Measurements from ENCODE around the gene SLC6A4. TPM values are rescaled to one million over a fixed set of nuclear protein-coding genes. Genes with fewer than 3 reads are reported as not detected.
A peak's percentile ranks its signal among the peaks of the same experiment; 100 is the strongest.
"Not testable (repeated sequence)": the region's sequence is repeated elsewhere in the genome, so short reads cannot be mapped to it uniquely, and the experiment has no call there.

Gene SLC6A4
- polyA plus RNA-seq, 3 donors from 2014 or later: 0.12 to 0.34 TPM; not detected in 1

- H3K4me3 Mint-ChIP-seq: peak overlapping the region in 3 of 5 donors; percentile 24 to 67 (median 62)
- no peaks in the 10 kb centered on the region for H3K9me3 Mint-ChIP-seq
- H3K27me3 Mint-ChIP-seq (ENCODE audit: low read depth in 3 of 3): peaks cover 14 to 29% (median 23%) of the 10 kb centered on the region in 3 donors
- no peaks in the 10 kb centered on the region for H3K36me3 Mint-ChIP-seq
- no peak for DNase-seq
- H3K4me1 Mint-ChIP-seq: peaks cover 27 to 38% of the 10 kb centered on the region in 2 donors
- no peak overlapping the region for H3K27ac Mint-ChIP-seq
Observed at GRCh38 chr17:30234964-30235363, 533 bp downstream of the SLC6A4 start.

- Mint-ChIP-seq H3K4me1 (peaks cover 27 to 36% of the 10 kb centered on the region in 2 donors), H3K36me3 (no peaks in the 10 kb centered on the region), H3K27ac (no peak overlapping the region), H3K9me3 (no peaks in the 10 kb centered on the region), H3K27me3 (ENCODE audit: low read depth in 3 of 3) (peaks cover 12 to 29% (median 23%) of the 10 kb centered on the region in 3 donors), H3K4me3 (no peak overlapping the region)
- no peak for DNase-seq
Observed at GRCh38 chr17:30234296-30234695, 1.2 kb downstream of the SLC6A4 start.

DNA sequence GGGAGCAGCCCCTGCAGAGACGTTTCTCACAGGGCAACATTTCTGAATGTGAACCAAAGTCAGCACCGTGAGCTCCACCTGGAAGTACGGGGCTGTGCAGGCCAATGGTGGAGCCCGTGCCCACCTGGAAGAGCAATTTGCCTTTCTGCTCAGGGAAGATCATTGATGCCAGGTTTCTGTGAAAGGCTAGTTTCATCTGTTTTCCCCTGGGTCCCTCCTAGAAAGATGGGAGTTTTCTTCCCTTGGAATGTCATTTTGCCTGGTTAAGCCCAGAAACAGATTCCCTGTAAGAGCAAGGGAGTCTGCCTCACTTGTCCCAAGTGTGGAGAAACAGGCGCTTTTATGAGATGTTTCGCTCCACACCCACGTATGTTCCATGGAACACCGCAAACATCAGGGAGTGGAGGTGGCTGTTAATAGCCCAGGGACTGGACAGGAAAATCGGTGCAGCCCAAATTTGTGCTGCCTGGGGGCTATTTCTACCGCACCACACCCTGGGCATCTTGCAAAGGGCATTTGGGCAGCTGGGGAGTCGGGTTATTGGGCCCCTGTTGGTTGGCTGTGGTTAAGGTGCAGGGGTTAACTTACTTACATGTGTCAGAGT lies 2.6 kb downstream of the SLC6A4 start:
- peaks cover 17 to 23% of the 10 kb centered on the region in 2 donors for H3K4me1 Mint-ChIP-seq
- no peaks in the 10 kb centered on the region for H3K9me3 Mint-ChIP-seq
- H3K27ac Mint-ChIP-seq: no peak overlapping the region
- no peak overlapping the region for H3K4me3 Mint-ChIP-seq
- H3K27me3 Mint-ChIP-seq (ENCODE audit: low read depth in 3 of 3): peaks cover 12 to 28% (median 23%) of the 10 kb centered on the region in 3 donors
- no peaks in the 10 kb centered on the region for H3K36me3 Mint-ChIP-seq
- DNase-seq: no peak

DNA sequence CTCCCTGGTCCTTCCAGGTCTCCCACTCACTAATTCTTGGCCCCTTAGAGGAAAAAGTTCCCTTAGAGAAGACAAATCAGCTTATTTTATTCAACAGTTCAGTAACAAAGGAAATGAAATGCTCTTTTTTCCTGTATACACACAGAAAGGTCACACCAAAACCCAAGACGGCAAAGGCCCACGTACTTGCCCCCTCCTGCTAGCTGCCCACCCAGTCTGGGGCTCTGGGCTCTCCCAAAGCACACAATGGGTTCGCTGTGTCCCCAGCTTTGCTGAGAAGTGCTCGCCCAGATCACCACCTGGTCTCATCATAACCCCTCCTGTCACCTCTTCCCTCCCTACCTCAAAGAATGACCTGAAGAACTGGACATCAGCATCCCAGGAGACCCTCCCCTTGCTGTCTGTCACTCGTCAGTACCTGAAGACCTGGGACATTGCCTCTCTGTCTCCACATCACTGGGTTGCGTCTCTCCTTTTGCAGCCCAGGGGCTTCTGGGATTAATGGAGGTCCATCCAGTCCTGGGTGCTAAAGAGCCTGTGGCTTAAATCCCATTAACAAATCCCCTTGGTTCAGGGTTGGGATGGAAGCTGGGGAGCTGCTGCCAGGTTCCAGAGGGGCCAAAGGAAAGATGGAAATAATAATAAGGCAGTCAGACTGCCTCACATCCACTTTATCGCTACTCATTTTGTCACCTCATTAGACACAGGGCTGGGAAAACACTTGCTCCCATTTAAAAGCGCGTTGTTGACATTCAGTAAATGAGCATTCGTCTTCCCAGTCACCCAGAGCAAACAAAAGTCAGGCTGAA lies 3.3 kb downstream of the SLC6A4 start:
- no peak overlapping the region for H3K4me3 Mint-ChIP-seq

GRCh38 chr17:30230596-30231125 lies 4.8 kb downstream of the SLC6A4 start:
- H3K36me3 Mint-ChIP-seq: no peaks in the 10 kb centered on the region
- no peak overlapping the region for H3K4me3 Mint-ChIP-seq

More for the DNA sequence above, 3.3 kb downstream of the SLC6A4 start:
- H3K36me3 Mint-ChIP-seq: no peaks in the 10 kb centered on the region
- H3K4me1 Mint-ChIP-seq: peaks cover 14 to 17% of the 10 kb centered on the region in 2 donors
- peaks cover 12 to 22% (median 21%) of the 10 kb centered on the region in 3 donors for H3K27me3 Mint-ChIP-seq (ENCODE audit: low read depth in 3 of 3)
- H3K27ac Mint-ChIP-seq: peak overlapping the region in 1 of 6 donors; percentile 16
- DNase-seq: no peak
- no peaks in the 10 kb centered on the region for H3K9me3 Mint-ChIP-seq

DNA sequence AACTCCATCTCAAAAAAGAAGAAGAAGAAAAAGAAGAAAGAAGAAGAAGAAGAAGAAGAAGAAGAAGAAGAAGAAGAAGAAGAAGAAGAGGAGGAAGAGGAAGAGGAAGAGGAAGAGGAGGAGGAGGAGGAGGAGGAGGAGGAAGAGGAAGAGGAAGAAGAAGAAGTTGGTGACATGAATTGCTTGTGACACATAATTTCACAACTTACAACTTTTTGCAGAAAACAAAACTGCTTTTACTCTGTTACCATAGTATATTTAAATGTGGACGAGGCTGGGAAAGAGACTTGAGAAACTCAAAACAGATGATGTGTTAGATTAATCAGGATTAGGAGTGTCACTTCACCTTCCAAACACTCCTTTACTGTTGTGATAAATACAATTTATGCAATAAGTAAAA lies 5.5 kb downstream of the SLC6A4 start:
- not testable (repeated sequence) for H3K36me3 Mint-ChIP-seq, H3K9me3 Mint-ChIP-seq, DNase-seq, H3K27ac Mint-ChIP-seq, H3K4me1 Mint-ChIP-seq, H3K4me3 Mint-ChIP-seq
- H3K27me3 Mint-ChIP-seq (ENCODE audit: low read depth in 3 of 3): peaks cover 4 to 20% (median 18%) of the 10 kb centered on the region in 3 donors

More at GRCh38 chr17:30230596-30231125, 4.8 kb downstream of the SLC6A4 start:
- peaks cover 6 to 20% (median 18%) of the 10 kb centered on the region in 3 donors for H3K27me3 Mint-ChIP-seq (ENCODE audit: low read depth in 3 of 3)
- H3K4me1 Mint-ChIP-seq: peaks cover 5 to 6% of the 10 kb centered on the region in 2 donors
- no peaks in the 10 kb centered on the region for H3K9me3 Mint-ChIP-seq
- no peak overlapping the region for H3K27ac Mint-ChIP-seq
- no peak for DNase-seq

DNA sequence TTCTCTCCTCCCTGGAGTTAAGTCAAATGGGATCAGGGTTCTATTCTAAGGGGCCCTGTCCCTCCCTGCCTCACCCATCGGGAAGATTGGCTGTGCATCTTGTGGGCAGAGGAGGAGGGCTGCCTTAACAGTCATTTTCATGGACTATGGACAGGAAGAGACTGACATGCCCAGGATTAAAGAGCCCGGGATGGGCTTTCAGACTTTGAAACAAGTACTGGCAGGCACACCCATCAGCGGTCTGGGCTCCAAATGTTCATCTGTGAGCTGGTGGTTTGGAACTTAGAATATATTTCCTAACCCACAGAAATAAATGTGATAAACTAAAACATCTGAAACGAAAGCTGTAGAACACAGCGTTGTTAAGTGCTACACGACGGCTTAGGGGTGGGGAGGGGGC lies 6.5 kb downstream of the SLC6A4 start:
- no peaks in the 10 kb centered on the region for H3K36me3 Mint-ChIP-seq
- H3K27ac Mint-ChIP-seq: peak overlapping the region in 1 of 6 donors; percentile 5
- no peaks in the 10 kb centered on the region for H3K9me3 Mint-ChIP-seq
- no peaks in the 10 kb centered on the region for H3K4me1 Mint-ChIP-seq
- H3K4me3 Mint-ChIP-seq: no peak overlapping the region
- DNase-seq: no peak
- peaks cover 2 to 19% (median 12%) of the 10 kb centered on the region in 3 donors for H3K27me3 Mint-ChIP-seq (ENCODE audit: low read depth in 3 of 3)

GRCh38 chr17:30228011-30228410 lies 7.5 kb downstream of the SLC6A4 start:
- no peak overlapping the region for H3K4me3 Mint-ChIP-seq
- no peaks in the 10 kb centered on the region for H3K9me3 Mint-ChIP-seq
- H3K36me3 Mint-ChIP-seq: no peaks in the 10 kb centered on the region
- no peaks in the 10 kb centered on the region for H3K4me1 Mint-ChIP-seq
- H3K27me3 Mint-ChIP-seq (ENCODE audit: low read depth in 3 of 3): peaks cover 2 to 13% (median 7%) of the 10 kb centered on the region in 3 donors
- no peak for DNase-seq
- H3K27ac Mint-ChIP-seq: peak overlapping the region in 1 of 6 donors; percentile 36

DNA sequence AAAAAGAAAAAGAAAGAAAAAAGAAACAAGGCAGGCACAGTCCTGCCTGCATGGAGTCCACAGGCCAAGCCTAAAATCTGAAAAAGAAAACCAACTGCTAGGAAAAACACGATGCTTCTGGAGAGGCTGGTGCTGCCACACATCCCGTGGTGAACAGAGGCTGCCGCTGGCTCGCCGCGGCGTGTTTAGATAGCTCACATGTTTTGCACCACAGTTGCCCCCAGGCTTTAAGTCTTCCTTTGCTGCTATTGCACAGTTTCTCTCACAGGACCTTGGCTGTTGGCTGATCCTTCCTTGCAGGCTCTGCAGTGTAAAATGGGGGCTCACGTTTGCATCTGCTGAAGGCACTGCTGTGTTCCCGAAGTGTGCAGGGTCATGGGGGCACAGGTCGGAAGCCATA lies 8.6 kb downstream of the SLC6A4 start:
- no peaks in the 10 kb centered on the region for H3K36me3 Mint-ChIP-seq
- H3K27ac Mint-ChIP-seq: no peak overlapping the region
- no peaks in the 10 kb centered on the region for H3K9me3 Mint-ChIP-seq
- no peak overlapping the region for H3K4me3 Mint-ChIP-seq
- DNase-seq: no peak
- peaks cover 2 to 9% (median 2%) of the 10 kb centered on the region in 3 donors for H3K27me3 Mint-ChIP-seq (ENCODE audit: low read depth in 3 of 3)
- H3K4me1 Mint-ChIP-seq: no peaks in the 10 kb centered on the region

DNA sequence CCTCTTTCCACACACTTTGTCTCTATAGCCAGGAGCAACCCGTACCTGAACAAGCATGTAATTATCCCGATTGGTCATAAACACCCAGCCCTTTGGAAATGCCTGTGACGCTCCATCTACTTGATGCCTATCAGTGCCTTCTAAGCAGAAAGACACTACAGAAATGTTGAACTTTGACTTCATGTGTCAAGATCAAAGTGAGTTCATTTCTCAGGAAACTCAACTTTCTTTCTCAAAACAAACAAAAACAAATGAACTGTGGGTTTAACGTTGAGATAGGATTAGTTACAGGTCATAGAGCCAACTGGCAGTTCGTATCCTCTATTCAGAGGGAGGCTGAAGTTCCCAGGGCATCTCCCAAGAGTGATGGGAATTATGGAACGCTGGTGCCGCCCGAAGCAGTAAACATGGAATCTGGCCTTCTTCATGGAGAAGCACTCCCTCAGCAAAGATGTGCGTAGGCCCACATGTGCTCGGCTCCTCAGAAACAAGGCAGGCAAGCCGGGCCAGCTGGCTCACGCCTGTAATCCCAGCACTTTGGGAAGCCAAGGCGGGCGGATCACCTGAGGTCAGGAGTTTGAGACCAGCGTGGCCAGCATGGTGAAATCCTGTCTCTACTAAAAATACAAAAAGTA lies 9.5 kb downstream of the SLC6A4 start:
- Mint-ChIP-seq H3K4me3 (no peak overlapping the region), H3K27me3 (ENCODE audit: low read depth in 3 of 3) (peaks cover 2 to 9% (median 2%) of the 10 kb centered on the region in 3 donors), H3K36me3 (no peaks in the 10 kb centered on the region), H3K9me3 (no peaks in the 10 kb centered on the region), H3K27ac (peak overlapping the region in 1 of 6 donors; percentile 5), H3K4me1 (no peaks in the 10 kb centered on the region)
- DNase-seq: no peak

DNA sequence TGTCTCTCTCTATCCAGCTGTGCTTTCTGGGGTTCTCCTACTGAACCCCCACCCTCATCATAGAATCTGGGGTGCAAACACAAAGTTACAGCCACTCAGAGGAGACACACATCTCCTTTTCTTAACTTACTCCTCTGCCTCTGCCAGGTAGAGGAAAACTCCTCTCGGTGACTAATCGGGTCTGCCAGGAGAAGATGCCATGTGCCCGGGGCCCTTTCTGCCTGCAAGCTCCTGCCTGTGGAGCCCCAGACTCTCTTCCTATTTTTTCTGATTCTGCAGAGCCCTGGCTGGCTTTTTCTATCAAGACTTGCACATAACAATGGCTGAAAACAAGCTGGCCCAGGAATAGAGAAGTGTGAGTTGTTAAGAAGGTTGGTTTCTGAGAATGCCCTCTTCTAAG lies 10.4 kb downstream of the SLC6A4 start:
- H3K9me3 Mint-ChIP-seq: no peaks in the 10 kb centered on the region
- no peaks in the 10 kb centered on the region for H3K36me3 Mint-ChIP-seq
- no peak for DNase-seq
- peaks cover 0 to 9% (median 2%) of the 10 kb centered on the region in 3 donors for H3K27me3 Mint-ChIP-seq (ENCODE audit: low read depth in 3 of 3)
- H3K4me3 Mint-ChIP-seq: no peak overlapping the region
- no peaks in the 10 kb centered on the region for H3K4me1 Mint-ChIP-seq
- no peak overlapping the region for H3K27ac Mint-ChIP-seq

DNA sequence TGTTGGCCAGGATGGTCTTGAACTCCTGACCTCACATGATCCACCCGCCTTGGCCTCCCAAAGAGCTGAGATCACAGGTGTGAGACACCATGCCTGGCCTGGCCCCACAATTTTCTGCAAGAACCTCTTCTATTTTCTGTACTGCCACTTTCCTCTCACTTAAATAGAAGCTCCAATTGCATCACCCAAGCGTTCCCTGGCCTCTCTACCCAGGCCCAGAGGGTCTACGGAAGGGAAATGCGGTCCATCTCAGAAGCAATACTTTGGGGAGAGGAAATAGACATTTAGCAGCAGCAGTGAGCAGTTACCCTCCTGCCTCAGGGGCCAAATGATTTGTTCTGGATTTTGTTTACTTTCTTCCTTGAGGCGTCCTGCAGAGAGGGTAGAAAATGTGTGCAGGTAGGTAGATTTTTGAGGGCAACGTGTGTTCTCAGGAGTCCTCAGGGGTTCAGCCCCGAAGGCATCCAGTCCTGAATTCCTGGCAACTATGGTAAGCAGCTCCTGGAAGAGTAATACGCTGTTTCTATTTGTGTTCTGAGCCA lies 11.0 kb downstream of the SLC6A4 start:
- Mint-ChIP-seq H3K27ac (no peak overlapping the region), H3K27me3 (ENCODE audit: low read depth in 3 of 3) (peaks cover 0 to 9% (median 2%) of the 10 kb centered on the region in 3 donors), H3K9me3 (no peaks in the 10 kb centered on the region), H3K4me3 (no peak overlapping the region), H3K36me3 (no peaks in the 10 kb centered on the region), H3K4me1 (no peaks in the 10 kb centered on the region)
- DNase-seq: no peak

- Mint-ChIP-seq H3K27ac (no peak overlapping the region), H3K27me3 (ENCODE audit: low read depth in 3 of 3) (peaks cover 0 to 8% (median 3%) of the 10 kb centered on the region in 3 donors), H3K36me3 (no peaks in the 10 kb centered on the region), H3K9me3 (no peaks in the 10 kb centered on the region), H3K4me3 (no peak overlapping the region), H3K4me1 (no peaks in the 10 kb centered on the region)
- DNase-seq: no peak
Observed at GRCh38 chr17:30222721-30223175, 12.7 kb downstream of the SLC6A4 start.
